BJ (cell line): ENCODE data around the gene TNIP1. TPM values are rescaled to one million over a fixed set of nuclear protein-coding genes. Genes with fewer than 3 reads are reported as not detected.

Source experiments
- CTCF ChIA-PET: fragments of 350-600 bp; formaldehyde crosslinking; extraction: SDS; loops from one replicate; lab custom pipeline; 2021; ENCODE audit warnings: antibody characterized with exemption, inconsistent platforms; lab: Yijun Ruan, JAX
- POLR2A ChIA-PET: fragments of 300-600 bp; sonication (Branson Sonifier 250); formaldehyde crosslinking; extraction: SDS; loops from one replicate; lab custom pipeline; 2021; ENCODE audit warnings: antibody characterized with exemption; lab: Charles Lee
- DNase-seq: peaks from one replicate; pipeline ENCODE4 v3.0.0-alpha.2; 2011; ENCODE audit warnings: low read depth
- H3K27me3 ChIP-seq: 2 replicates; pipeline ENCODE4 v1.6.0; 2011; ENCODE audit warnings: low read length; ENCODE audit not compliant: control insufficient read depth, insufficient read depth
- H3K36me3 ChIP-seq: 2 replicates; pipeline ENCODE4 v1.5.1; 2011; ENCODE audit warnings: low read length; ENCODE audit not compliant: control insufficient read depth, insufficient read depth
- H3K4me3 ChIP-seq: 2 replicates; pipeline ENCODE4 v1.5.1; 2011; ENCODE audit warnings: low read depth, mild to moderate bottlenecking, control low read depth, low read length
- polyA plus RNA-seq: library from polyadenylated mRNA; depleted of rRNA; stranded (reverse); fragments of >200 nt; gene quantifications from 2 replicates; pipeline ENCODE4 v1.2.3, GENCODE V29; 2011
- TF ChIP-seq, protein P1 (sequence below): IDR thresholded peaks from 2 replicates; pipeline ENCODE4 v1.5.1; 2011; ENCODE audit warnings: low read depth, mild to moderate bottlenecking, control low read depth, inconsistent platforms, low read length, moderate library complexity; ENCODE audit not compliant: insufficient read depth

The TNIP1 gene
- polyA plus RNA-seq, 1 experiment, result 80.8 TPM

DNA sequence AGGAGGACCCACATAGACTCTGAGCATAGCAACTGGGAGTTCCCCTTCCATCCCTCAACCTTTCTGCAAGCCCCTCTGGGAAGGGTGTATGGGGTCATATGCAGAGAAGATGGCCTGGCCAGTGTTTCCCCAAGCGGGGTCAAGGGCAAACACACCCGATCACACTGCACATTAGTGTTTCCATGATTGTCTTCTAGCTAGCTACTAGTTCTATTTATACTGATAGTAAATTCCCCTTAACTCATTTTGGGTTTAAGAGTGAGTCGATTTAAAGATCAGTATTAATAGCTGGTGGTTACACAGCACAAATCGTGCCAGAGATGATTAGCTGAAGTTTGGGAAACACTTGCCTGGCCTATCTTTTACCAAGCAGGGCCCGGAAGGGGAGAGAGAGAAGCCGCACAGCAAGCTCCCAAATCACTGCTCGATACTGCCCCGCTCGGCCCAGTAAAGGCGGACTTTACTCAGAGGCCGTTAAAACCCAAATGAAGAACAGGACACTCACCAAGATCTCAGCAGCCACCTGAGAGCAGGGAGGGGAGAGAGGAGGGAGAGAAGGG lies 29.4 kb upstream of the TNIP1 start:
- H3K36me3 ChIP-seq, result peaks cover 33% of the 10 kb centered on the region
- H3K4me3 ChIP-seq, result no peak overlapping the region
- DNase-seq, result no peak
- H3K27me3 ChIP-seq, result no peaks in the 10 kb centered on the region
- TF ChIP-seq, protein P1, sequence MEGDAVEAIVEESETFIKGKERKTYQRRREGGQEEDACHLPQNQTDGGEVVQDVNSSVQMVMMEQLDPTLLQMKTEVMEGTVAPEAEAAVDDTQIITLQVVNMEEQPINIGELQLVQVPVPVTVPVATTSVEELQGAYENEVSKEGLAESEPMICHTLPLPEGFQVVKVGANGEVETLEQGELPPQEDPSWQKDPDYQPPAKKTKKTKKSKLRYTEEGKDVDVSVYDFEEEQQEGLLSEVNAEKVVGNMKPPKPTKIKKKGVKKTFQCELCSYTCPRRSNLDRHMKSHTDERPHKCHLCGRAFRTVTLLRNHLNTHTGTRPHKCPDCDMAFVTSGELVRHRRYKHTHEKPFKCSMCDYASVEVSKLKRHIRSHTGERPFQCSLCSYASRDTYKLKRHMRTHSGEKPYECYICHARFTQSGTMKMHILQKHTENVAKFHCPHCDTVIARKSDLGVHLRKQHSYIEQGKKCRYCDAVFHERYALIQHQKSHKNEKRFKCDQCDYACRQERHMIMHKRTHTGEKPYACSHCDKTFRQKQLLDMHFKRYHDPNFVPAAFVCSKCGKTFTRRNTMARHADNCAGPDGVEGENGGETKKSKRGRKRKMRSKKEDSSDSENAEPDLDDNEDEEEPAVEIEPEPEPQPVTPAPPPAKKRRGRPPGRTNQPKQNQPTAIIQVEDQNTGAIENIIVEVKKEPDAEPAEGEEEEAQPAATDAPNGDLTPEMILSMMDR, result no peak
- ChIA-PET POLR2A (no interaction called here), CTCF (interaction anchor here (1.1 to 24.0 kb wide), 2 partner anchors 41 to 59 kb away, joined by 3 to 519 read pairs; no protein-coding TSS in a partner anchor)

DNA sequence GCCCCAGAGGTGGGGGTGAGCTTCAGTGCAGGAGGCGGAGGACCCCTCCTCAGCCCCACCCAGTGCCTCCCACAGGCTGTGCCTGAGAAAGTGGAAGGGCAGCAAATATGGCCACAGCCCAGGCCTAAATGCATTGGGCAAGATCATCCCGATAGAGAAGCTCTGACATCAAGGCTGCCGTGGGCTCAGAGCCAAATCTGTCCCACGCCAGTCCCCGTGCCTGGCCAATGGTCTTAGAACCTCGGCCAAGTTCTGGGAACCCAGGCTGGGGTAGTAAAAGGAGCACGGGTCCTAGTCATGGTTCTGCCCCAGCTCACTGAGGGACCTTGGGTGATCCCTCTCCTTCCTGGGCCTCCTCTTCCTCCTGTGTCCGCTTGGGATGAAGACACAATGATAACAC lies 27.7 kb upstream of the TNIP1 start:
- ChIA-PET POLR2A (no interaction called here), CTCF (interaction anchor here (1.3 to 24.0 kb wide), 3 partner anchors 17 to 107 kb away, joined by 5 to 519 read pairs (median 5); no protein-coding TSS in a partner anchor)
- TF ChIP-seq, protein P1, result no peak
- H3K36me3 ChIP-seq, result peaks cover 33% of the 10 kb centered on the region
- H3K27me3 ChIP-seq, result no peaks in the 10 kb centered on the region
- no peak for DNase-seq
- no peak overlapping the region for H3K4me3 ChIP-seq

- Histone ChIP-seq H3K4me3 (no peak overlapping the region), H3K27me3 (no peaks in the 10 kb centered on the region), H3K36me3 (peaks cover 36% of the 10 kb centered on the region)
- POLR2A ChIA-PET, result no interaction called here
- TF ChIP-seq, protein P1, result no peak
- CTCF ChIA-PET, result interaction anchor here (1.3 to 24.0 kb wide), 3 partner anchors 17 to 106 kb away, joined by 5 to 519 read pairs (median 5); no protein-coding TSS in a partner anchor
- DNase-seq, result no peak
Observed at GRCh38 chr5:151107738-151108520, 27.1 kb upstream of the TNIP1 start.

DNA sequence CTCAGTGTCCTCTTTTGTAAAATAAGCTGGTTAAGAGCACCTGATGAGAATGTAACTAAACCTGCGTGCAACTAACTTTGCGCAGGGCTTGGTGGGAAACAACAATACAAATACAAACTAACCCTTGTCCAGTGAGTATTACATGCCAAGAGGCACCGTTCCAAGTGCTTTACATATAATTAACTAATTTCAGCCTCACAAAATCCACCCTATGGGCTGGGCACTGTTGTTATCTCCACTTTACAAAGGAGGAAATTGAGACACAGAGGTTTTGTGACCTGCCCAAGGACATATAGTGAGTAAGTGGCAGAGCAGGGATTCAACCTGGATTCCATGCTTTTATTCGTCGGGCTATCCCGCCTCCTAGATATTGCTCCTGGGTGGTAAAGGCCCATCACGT lies 26.2 kb upstream of the TNIP1 start:
- ChIA-PET POLR2A (no interaction called here), CTCF (interaction anchor here (0.8 to 24.0 kb wide), 3 partner anchors 9 to 56 kb away, joined by 3 to 519 read pairs (median 28); no protein-coding TSS in a partner anchor)
- Histone ChIP-seq H3K4me3 (no peak overlapping the region), H3K27me3 (no peaks in the 10 kb centered on the region), H3K36me3 (peaks cover 36% of the 10 kb centered on the region)
- TF ChIP-seq, protein P1, result no peak
- DNase-seq, result no peak

GRCh38 chr5:151106509-151106908 lies 25.7 kb upstream of the TNIP1 start:
- H3K4me3 ChIP-seq, result no peak overlapping the region
- CTCF ChIA-PET, result interaction anchor here (0.8 to 24.0 kb wide), 5 partner anchors 10 to 55 kb away, joined by 3 to 519 read pairs (median 3); no protein-coding TSS in a partner anchor
- H3K36me3 ChIP-seq, result peaks cover 38% of the 10 kb centered on the region
- no peak for DNase-seq
- TF ChIP-seq, protein P1, result no peak
- H3K27me3 ChIP-seq, result no peaks in the 10 kb centered on the region
- POLR2A ChIA-PET, result no interaction called here
